B cell (primary cell): ENCODE results near the gene CIAPIN1. TPM values are rescaled to one million over a fixed set of nuclear protein-coding genes. Genes with fewer than 3 reads are reported as not detected.

Source experiments
- ATAC-seq: fragments of 200-7000 bp; cut with Tn5 transposase; one replicate; pipeline ENCODE4 v1.10.0; 2021; ENCODE audit warnings: low read depth, mild to moderate bottlenecking, moderate number of reproducible peaks, moderate library complexity
- CTCF ChIA-PET: fragments of 350-600 bp; sonication (Branson Sonifier 250); formaldehyde crosslinking; loops from one replicate; lab custom pipeline; 2021; ENCODE audit warnings: antibody characterized with exemption, inconsistent platforms; lab: Charles Lee
- POLR2A ChIA-PET: fragments of 350-600 bp; sonication (Branson Sonifier 250); formaldehyde crosslinking; loops from one replicate; lab custom pipeline; 2021; ENCODE audit warnings: antibody characterized with exemption; lab: Charles Lee
- DNase-seq: peaks from one replicate; pipeline ENCODE4 v3.0.0; 2013
- H2AFZ ChIP-seq: 2 replicates; pipeline ENCODE4 v1.6.1; 2012; ENCODE audit warnings: mild to moderate bottlenecking, low read depth, low read length; ENCODE audit not compliant: insufficient read depth, poor library complexity, severe bottlenecking
- H3K27ac ChIP-seq, 2 donors: 1 replicate in 1 of 2; 2 replicates in 1 of 2; pipeline ENCODE4 v1.5.1; 2012 to 2013; ENCODE audit warnings: low read length in 2 of 2, mild to moderate bottlenecking in 2 of 2, moderate library complexity in 1 of 2
- H3K27me3 ChIP-seq, 4 experiments: fragments of 200-600 bp in 1 of 4; sonication (generic) in 1 of 4; replicated peaks in 1 of 4; 1 replicate in 2 of 4; 2 replicates in 2 of 4; pipeline versions ENCODE4 v1.6.1 to v1.7.0; 2013 to 2016; ENCODE audit warnings: low read length in 3 of 4, mild to moderate bottlenecking in 2 of 4, mixed read lengths in 1 of 4, moderate library complexity in 1 of 4; ENCODE audit not compliant: insufficient read depth in 4 of 4, control insufficient read depth in 3 of 4; ENCODE audit errors: control extremely low read depth in 1 of 4
- H3K36me3 ChIP-seq, 2 experiments: replicated peaks in 1 of 2; 1 replicate in 1 of 2; 2 replicates in 1 of 2; pipeline versions ENCODE4 v1.6.1 to v1.7.1; 2013; ENCODE audit warnings: low read length in 1 of 2; ENCODE audit not compliant: insufficient read depth in 2 of 2, control insufficient read depth in 1 of 2; ENCODE audit errors: control extremely low read depth in 1 of 2, extremely low read depth in 1 of 2
- H3K4me1 ChIP-seq, 2 donors: fragments of 200-600 bp in 1 of 2; sonication (generic) in 1 of 2; 1 replicate in 1 of 2; 2 replicates in 1 of 2; pipeline versions ENCODE4 v1.5.1 to v1.6.1; 2013 to 2017; ENCODE audit warnings: low read length in 2 of 2; ENCODE audit not compliant: control insufficient read depth in 2 of 2, insufficient read depth in 2 of 2
- H3K4me2 ChIP-seq: replicated peaks from 2 replicates; pipeline ENCODE3; 2012; ENCODE audit warnings: mild to moderate bottlenecking, low read depth, low read length; ENCODE audit not compliant: poor library complexity, severe bottlenecking
- H3K4me3 ChIP-seq, 5 experiments: fragments of 200-600 bp in 1 of 5; sonication (generic) in 1 of 5; 1 replicate in 3 of 5; 2 replicates in 2 of 5; pipeline versions ENCODE4 v1.5.1 to v1.7.0; 2011 to 2016; ENCODE audit warnings: low read length in 4 of 5, mild to moderate bottlenecking in 4 of 5, low read depth in 2 of 5, control low read depth in 1 of 5, moderate library complexity in 1 of 5; ENCODE audit not compliant: insufficient read depth in 1 of 5; ENCODE audit errors: control extremely low read depth in 1 of 5, extremely low read depth in 1 of 5
- H3K79me2 ChIP-seq: fragments of 200-600 bp; sonication (generic); one replicate; pipeline ENCODE4 v1.6.0; 2016; ENCODE audit warnings: low read length; ENCODE audit not compliant: control insufficient read depth, insufficient read depth
- H3K9ac ChIP-seq: fragments of 200-600 bp; sonication (generic); 2 replicates; pipeline ENCODE4 v1.6.1; 2017; ENCODE audit warnings: mild to moderate bottlenecking, low read length, moderate library complexity
- H3K9me3 ChIP-seq, 3 donors: one replicate each; pipeline versions ENCODE4 v1.6.1 to v1.7.1; 2013; ENCODE audit warnings: low read length in 2 of 3; ENCODE audit not compliant: control insufficient read depth in 2 of 3, insufficient read depth in 1 of 3; ENCODE audit errors: control extremely low read depth in 1 of 3
- H4K20me1 ChIP-seq: 2 replicates; pipeline ENCODE4 v1.6.0; 2012; ENCODE audit warnings: mild to moderate bottlenecking, low read length; ENCODE audit not compliant: insufficient read depth, control insufficient read depth, poor library complexity, severe bottlenecking
- H3K27ac Mint-ChIP-seq: one replicate; pipeline ENCODE4 v1.8.0; 2021; ENCODE audit warnings: mixed read lengths
- H3K27me3 Mint-ChIP-seq: one replicate; pipeline ENCODE4 v1.8.0; 2021; ENCODE audit warnings: mixed read lengths
- H3K4me1 Mint-ChIP-seq: one replicate; pipeline ENCODE4 v1.8.0; 2021; ENCODE audit warnings: mixed read lengths
- H3K4me3 Mint-ChIP-seq: one replicate; pipeline ENCODE4 v1.8.0; 2021; ENCODE audit warnings: mixed read lengths
- H3K9me3 Mint-ChIP-seq: one replicate; pipeline ENCODE4 v1.8.0; 2022; ENCODE audit warnings: mixed read lengths; ENCODE audit not compliant: insufficient read depth
- EZH2 ChIP-seq: IDR thresholded peaks from 2 replicates; pipeline ENCODE4 v1.6.1; 2012; ENCODE audit warnings: borderline replicate concordance, low read depth, mild to moderate bottlenecking, moderate library complexity, low read length; ENCODE audit not compliant: insufficient read depth, poor library complexity, severe bottlenecking
- WGBS: methylation state at CpG from one replicate; pipeline ENCODE4 v1.1.5; 2013; ENCODE audit warnings: missing lambda C conversion rate; ENCODE audit not compliant: insufficient coverage; 5-methylcytosine and 5-hydroxymethylcytosine counted together
- intact Hi-C: fragments of 100-400 bp; cut with micrococcal nuclease; formaldehyde crosslinking; loops from one replicate; pipeline ENCODE4 v1.10.0; 2022
- polyA plus RNA-seq: library from polyadenylated mRNA; depleted of rRNA; stranded (reverse); fragments of >200 nt; gene quantifications from 2 replicates; pipeline ENCODE4 v1.2.3, GENCODE V29; 2012
- total RNA-seq, 2 donors: library from RNA; stranded (reverse); fragments of 120-200 nt in 1 of 2; gene quantifications; 1 replicate in 1 of 2; 2 replicates in 1 of 2; pipeline versions ENCODE4 v1.2.3 to v1.2.4, GENCODE V29; 2013 to 2022
- TF ChIP-seq, protein P1 (sequence below): fragments of 200-600 bp; IDR thresholded peaks from one replicate; pipeline ENCODE4 v1.8.0; 2022; ENCODE audit warnings: antibody characterized with exemption, mild to moderate bottlenecking

Gene CIAPIN1
- total and polyA plus RNA-seq, 2 donors (not counting 1 experiment from before 2014, with no cell fraction given): 22.0 to 45.7 TPM

DNA sequence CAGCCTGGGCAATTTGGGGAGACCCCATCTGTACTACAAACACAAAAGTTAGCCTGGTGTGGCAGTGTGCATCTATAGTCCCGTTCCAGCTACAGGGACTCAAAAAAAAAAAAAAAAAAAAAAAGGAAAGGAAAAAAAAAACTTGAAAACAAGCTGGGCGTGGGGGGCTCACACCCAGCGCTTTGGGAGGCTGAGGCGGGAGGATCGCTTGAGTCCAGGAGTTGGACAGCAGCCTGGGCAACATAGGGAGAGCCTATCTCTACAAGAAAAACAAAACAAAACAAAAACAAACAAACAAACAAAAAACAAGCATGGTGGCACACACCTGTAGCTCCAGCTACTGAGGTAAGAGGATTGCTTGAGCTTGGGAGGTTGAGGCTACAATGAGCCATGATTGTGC lies 55.5 kb downstream of the CIAPIN1 start:
- no peaks in the 10 kb centered on the region for H4K20me1 ChIP-seq
- H3K79me2 ChIP-seq: no peaks in the 10 kb centered on the region
- POLR2A ChIA-PET: interaction anchor here (0.5 kb wide), 1 partner anchor 56 kb away, joined by 3 read pairs; no protein-coding TSS in a partner anchor
- no peaks in the 10 kb centered on the region for H3K9me3 Mint-ChIP-seq
- no peaks in the 10 kb centered on the region for H3K36me3 ChIP-seq
- H2AFZ ChIP-seq: no peak overlapping the region
- no peak for ATAC-seq
- H3K9me3 ChIP-seq: peaks cover 0 to 10% (median 0%) of the 10 kb centered on the region in 3 donors
- H3K4me3 Mint-ChIP-seq: no peak overlapping the region
- peaks cover 17% of the 10 kb centered on the region for H3K4me1 Mint-ChIP-seq
- no peak overlapping the region for H3K27ac Mint-ChIP-seq
- no peak overlapping the region for H3K4me3 ChIP-seq
- no peak overlapping the region for H3K27ac ChIP-seq
- TF ChIP-seq, protein P1, sequence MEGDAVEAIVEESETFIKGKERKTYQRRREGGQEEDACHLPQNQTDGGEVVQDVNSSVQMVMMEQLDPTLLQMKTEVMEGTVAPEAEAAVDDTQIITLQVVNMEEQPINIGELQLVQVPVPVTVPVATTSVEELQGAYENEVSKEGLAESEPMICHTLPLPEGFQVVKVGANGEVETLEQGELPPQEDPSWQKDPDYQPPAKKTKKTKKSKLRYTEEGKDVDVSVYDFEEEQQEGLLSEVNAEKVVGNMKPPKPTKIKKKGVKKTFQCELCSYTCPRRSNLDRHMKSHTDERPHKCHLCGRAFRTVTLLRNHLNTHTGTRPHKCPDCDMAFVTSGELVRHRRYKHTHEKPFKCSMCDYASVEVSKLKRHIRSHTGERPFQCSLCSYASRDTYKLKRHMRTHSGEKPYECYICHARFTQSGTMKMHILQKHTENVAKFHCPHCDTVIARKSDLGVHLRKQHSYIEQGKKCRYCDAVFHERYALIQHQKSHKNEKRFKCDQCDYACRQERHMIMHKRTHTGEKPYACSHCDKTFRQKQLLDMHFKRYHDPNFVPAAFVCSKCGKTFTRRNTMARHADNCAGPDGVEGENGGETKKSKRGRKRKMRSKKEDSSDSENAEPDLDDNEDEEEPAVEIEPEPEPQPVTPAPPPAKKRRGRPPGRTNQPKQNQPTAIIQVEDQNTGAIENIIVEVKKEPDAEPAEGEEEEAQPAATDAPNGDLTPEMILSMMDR: no peak
- no peak for TF ChIP-seq EZH2
- H3K4me1 ChIP-seq: peaks cover 0 to 9% of the 10 kb centered on the region in 2 donors
- no CpG with 5 or more reads among the region's 5 CpGs for WGBS
- H3K27me3 ChIP-seq: no peaks in the 10 kb centered on the region
- H3K9ac ChIP-seq: no peak overlapping the region
- intact Hi-C loops: no loop called here
- DNase-seq: no peak
- CTCF ChIA-PET: interaction anchor here (0.8 kb wide), 1 partner anchor 23 kb away, joined by 5 read pairs; no protein-coding TSS in a partner anchor
- H3K4me2 ChIP-seq: no peak overlapping the region
- no peaks in the 10 kb centered on the region for H3K27me3 Mint-ChIP-seq

DNA sequence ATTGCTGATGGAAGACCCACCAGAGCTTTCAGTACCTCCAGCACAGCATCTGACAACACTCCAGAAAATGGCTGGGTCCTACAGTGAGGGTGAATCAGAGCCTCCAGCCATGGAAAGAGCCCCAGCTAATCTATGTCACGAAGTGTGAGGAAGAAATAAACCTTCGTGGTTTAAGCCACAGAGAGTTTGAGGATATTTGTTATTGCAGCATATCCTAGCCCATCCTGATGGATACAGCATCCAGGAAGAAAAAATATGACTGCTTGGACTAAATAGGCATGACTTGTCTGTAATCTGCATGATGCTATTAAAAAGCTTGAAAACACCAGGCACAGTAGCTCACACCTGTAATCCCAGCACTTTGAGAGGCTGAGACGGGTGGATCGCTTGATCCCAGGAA lies 55.9 kb downstream of the CIAPIN1 start:
- intact Hi-C loops: no loop called here

More for the DNA sequence above, 55.9 kb downstream of the CIAPIN1 start:
- Histone ChIP-seq H3K79me2 (no peaks in the 10 kb centered on the region), H3K4me1 (peaks cover 0 to 13% of the 10 kb centered on the region in 2 donors), H3K36me3 (no peaks in the 10 kb centered on the region), H3K4me2 (no peak overlapping the region), H3K27me3 (no peaks in the 10 kb centered on the region), H3K9ac (no peak overlapping the region), H4K20me1 (no peaks in the 10 kb centered on the region), H3K9me3 (peaks cover 0 to 11% (median 0%) of the 10 kb centered on the region in 3 donors), H2AFZ (no peak overlapping the region), H3K4me3 (no peak overlapping the region), H3K27ac (no peak overlapping the region)
- Mint-ChIP-seq H3K4me1 (peaks cover 21% of the 10 kb centered on the region), H3K27me3 (no peaks in the 10 kb centered on the region), H3K4me3 (no peak overlapping the region), H3K27ac (no peak overlapping the region), H3K9me3 (no peaks in the 10 kb centered on the region)
- WGBS: 73% methylated on average over 3 of the region's 4 CpGs
- ATAC-seq: no peak
- CTCF ChIA-PET: interaction anchor here (0.8 to 1.6 kb wide), 2 partner anchors 10 to 23 kb away, joined by 4 to 5 read pairs; no protein-coding TSS in a partner anchor
- TF ChIP-seq, protein P1: no peak
- no peak for TF ChIP-seq EZH2
- DNase-seq: no peak
- POLR2A ChIA-PET: no interaction called here
